Fibroblast of pulmonary artery (primary cell): Measurements from ENCODE around the gene LIX1.

ENCODE experiments used
- DNase-seq: peaks from one replicate; pipeline ENCODE4 v3.0.0-alpha.2; 2010; ENCODE audit warnings: low read depth
- H3K4me3 ChIP-seq: replicated peaks from 2 replicates; pipeline ENCODE4 v1.5.1; 2011; ENCODE audit warnings: low read depth, mild to moderate bottlenecking, control low read depth, low read length, moderate library complexity
- CTCF ChIP-seq: IDR thresholded peaks from 2 replicates; pipeline ENCODE4 v1.5.1; 2011; ENCODE audit warnings: mild to moderate bottlenecking, control low read depth, low read length, inconsistent platforms; ENCODE audit errors: missing control alignments

LIX1 gene

GRCh38 chr5:97111004-97111403 lies 31.4 kb downstream of the LIX1 start:
- DNase-seq = no peak
- no peak overlapping the region for H3K4me3 ChIP-seq
- TF ChIP-seq CTCF = no peak

GRCh38 chr5:97107318-97107717 lies 35.1 kb downstream of the LIX1 start:
- H3K4me3 ChIP-seq = no peak overlapping the region
- DNase-seq = no peak
- no peak for TF ChIP-seq CTCF

- TF ChIP-seq CTCF = no peak
- no peak for DNase-seq
- no peak overlapping the region for H3K4me3 ChIP-seq
Observed at GRCh38 chr5:97106216-97106581, 36.2 kb downstream of the LIX1 start.

- no peak for DNase-seq
- no peak for TF ChIP-seq CTCF
- no peak overlapping the region for H3K4me3 ChIP-seq
Observed at GRCh38 chr5:97105501-97106215, 36.8 kb downstream of the LIX1 start.

GRCh38 chr5:97102010-97102470 lies 40.4 kb downstream of the LIX1 start:
- no peak for TF ChIP-seq CTCF
- DNase-seq = no peak
- no peak overlapping the region for H3K4me3 ChIP-seq

- DNase-seq = no peak
- H3K4me3 ChIP-seq = no peak overlapping the region
- TF ChIP-seq CTCF = no peak
Observed at GRCh38 chr5:97101189-97101910, 41.1 kb downstream of the LIX1 start.
